ENCODE data around the gene MMP25. TPM values are rescaled to one million over a fixed set of nuclear protein-coding genes. Genes with fewer than 3 reads are reported as not detected.

The MMP25 gene
- total RNA-seq, 1 donor = under 0.01 TPM

DNA sequence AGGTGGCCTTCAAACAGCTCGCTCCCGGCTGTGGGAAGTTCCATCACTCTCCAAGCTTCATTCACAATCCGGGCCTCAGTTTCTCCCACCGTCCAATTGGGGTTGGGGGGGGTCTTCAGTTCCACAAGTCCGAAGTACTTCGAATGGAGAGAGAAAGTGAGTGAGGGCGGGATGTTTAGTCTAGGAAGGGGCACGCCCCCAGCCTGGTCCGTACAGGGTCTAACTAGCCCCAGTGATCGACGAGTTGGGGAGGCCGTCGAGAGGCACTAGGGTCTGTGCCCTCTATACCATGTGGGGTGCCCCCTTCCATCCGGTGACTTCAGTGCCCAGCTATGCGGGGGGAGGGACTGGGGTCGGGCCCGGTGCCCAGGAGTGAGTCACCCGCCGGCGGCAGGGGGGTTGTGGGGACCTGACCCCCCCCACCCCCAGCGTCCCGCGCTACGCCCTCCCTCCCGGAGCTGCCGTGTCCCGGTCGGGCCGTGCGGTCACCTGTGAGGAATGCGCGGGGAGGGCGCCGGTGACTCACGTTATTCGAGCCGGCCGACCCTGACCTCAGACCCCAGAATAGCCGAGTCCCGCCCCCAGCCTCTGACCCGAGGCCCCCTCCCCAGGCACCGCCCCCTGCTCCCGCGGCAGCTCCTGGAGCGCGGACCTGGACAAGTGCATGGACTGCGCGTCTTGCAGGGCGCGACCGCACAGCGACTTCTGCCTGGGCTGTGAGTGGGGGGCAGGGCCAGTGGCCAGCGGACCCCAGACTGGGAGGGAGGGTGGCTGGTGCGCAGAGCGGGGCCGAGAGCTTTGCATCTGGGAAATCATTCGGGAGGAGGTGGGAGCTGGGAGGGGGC is 25.5 kb upstream of the MMP25 start:
- Histone ChIP-seq H3K4me2 (ENCODE audit: insufficient read depth, low read length) (peak overlapping the region; percentile 96), H3K4me1 (ENCODE audit: insufficient read depth, low read length) (peaks cover 20% of the 10 kb centered on the region), H4K20me1 (ENCODE audit: insufficient read depth, low read length) (peaks cover 30% of the 10 kb centered on the region), H3K9me3 (ENCODE audit: low read depth, low read length) (no peaks in the 10 kb centered on the region), H3K27me3 (ENCODE audit: insufficient read depth, low read length) (peaks cover 5% of the 10 kb centered on the region), H3K36me3 (ENCODE audit: insufficient read depth, low read length) (peaks cover 15% of the 10 kb centered on the region), H2AFZ (ENCODE audit: low read length) (no peak overlapping the region), H3K27ac (ENCODE audit: low read depth, low read length) (peak overlapping the region; percentile 98), H3K4me3 (ENCODE audit: insufficient read depth, low read length) (peak overlapping the region; percentile 94), H3K79me2 (ENCODE audit: insufficient read depth, low read length) (no peaks in the 10 kb centered on the region)
- TF ChIP-seq, protein P1, sequence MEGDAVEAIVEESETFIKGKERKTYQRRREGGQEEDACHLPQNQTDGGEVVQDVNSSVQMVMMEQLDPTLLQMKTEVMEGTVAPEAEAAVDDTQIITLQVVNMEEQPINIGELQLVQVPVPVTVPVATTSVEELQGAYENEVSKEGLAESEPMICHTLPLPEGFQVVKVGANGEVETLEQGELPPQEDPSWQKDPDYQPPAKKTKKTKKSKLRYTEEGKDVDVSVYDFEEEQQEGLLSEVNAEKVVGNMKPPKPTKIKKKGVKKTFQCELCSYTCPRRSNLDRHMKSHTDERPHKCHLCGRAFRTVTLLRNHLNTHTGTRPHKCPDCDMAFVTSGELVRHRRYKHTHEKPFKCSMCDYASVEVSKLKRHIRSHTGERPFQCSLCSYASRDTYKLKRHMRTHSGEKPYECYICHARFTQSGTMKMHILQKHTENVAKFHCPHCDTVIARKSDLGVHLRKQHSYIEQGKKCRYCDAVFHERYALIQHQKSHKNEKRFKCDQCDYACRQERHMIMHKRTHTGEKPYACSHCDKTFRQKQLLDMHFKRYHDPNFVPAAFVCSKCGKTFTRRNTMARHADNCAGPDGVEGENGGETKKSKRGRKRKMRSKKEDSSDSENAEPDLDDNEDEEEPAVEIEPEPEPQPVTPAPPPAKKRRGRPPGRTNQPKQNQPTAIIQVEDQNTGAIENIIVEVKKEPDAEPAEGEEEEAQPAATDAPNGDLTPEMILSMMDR (IDR thresholded peaks at IDR 0.05; ENCODE audit: extremely low read depth, low read depth, low read length) = no peak
- peak; percentile 99 for DNase-seq (ENCODE audit: insufficient read length, low spot score, missing footprints)

DNA sequence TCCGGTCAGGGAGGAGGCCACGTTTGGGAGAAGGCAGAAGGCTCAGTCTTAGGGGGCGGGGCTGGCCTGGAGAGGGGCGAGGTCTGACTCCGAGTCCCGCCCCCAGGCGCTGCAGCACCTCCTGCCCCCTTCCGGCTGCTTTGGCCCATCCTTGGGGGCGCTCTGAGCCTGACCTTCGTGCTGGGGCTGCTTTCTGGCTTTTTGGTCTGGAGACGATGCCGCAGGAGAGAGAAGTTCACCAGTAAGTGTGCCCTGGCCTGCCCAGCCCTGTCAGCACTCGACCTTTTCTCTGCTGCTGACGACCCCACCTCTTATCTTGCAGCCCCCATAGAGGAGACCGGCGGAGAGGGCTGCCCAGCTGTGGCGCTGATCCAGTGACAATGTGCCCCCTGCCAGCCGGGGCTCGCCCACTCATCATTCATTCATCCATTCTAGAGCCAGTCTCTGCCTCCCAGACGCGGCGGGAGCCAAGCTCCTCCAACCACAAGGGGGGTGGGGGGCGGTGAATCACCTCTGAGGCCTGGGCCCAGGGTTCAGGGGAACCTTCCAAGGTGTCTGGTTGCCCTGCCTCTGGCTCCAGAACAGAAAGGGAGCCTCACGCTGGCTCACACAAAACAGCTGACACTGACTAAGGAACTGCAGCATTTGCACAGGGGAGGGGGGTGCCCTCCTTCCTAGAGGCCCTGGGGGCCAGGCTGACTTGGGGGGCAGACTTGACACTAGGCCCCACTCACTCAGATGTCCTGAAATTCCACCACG is 24.7 kb upstream of the MMP25 start:
- peak overlapping the region; percentile 98 for H3K27ac ChIP-seq (ENCODE audit: low read depth, low read length)
- peaks cover 32% of the 10 kb centered on the region for H4K20me1 ChIP-seq (ENCODE audit: insufficient read depth, low read length)
- H3K27me3 ChIP-seq (ENCODE audit: insufficient read depth, low read length) = peaks cover 5% of the 10 kb centered on the region
- H3K4me3 ChIP-seq (ENCODE audit: insufficient read depth, low read length) = peak overlapping the region; percentile 94
- peaks cover 23% of the 10 kb centered on the region for H3K36me3 ChIP-seq (ENCODE audit: insufficient read depth, low read length)
- H3K4me2 ChIP-seq (ENCODE audit: insufficient read depth, low read length) = peak overlapping the region; percentile 96
- DNase-seq (ENCODE audit: insufficient read length, low spot score, missing footprints) = peak; percentile 98
- H3K9me3 ChIP-seq (ENCODE audit: low read depth, low read length) = no peaks in the 10 kb centered on the region
- H3K79me2 ChIP-seq (ENCODE audit: insufficient read depth, low read length) = no peaks in the 10 kb centered on the region
- peaks cover 20% of the 10 kb centered on the region for H3K4me1 ChIP-seq (ENCODE audit: insufficient read depth, low read length)
- no peak overlapping the region for H2AFZ ChIP-seq (ENCODE audit: low read length)
- TF ChIP-seq, protein P1 (IDR thresholded peaks at IDR 0.05; ENCODE audit: extremely low read depth, low read depth, low read length) = peak; percentile 28

DNA sequence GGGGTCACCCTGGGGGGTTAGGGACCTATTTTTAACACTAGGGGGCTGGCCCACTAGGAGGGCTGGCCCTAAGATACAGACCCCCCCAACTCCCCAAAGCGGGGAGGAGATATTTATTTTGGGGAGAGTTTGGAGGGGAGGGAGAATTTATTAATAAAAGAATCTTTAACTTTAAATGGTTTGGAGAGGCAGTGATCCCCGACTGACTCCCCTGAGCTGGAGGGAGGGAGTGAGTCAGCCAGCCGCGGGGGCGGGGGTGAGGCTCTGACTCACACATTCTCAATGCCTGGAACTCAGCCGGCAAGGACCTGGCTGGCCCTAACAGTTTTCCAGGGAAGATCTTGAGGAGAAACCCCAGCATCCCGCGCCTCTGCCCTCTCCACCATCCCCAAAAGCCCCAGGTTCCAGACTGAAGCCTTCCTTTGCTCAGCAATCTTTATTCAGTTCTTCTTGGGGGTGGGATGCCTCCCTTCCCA is 24.1 kb upstream of the MMP25 start:
- Histone ChIP-seq H3K4me3 (ENCODE audit: insufficient read depth, low read length) (peak overlapping the region; percentile 94), H3K27me3 (ENCODE audit: insufficient read depth, low read length) (peaks cover 5% of the 10 kb centered on the region), H2AFZ (ENCODE audit: low read length) (no peak overlapping the region), H3K27ac (ENCODE audit: low read depth, low read length) (peak overlapping the region; percentile 98), H4K20me1 (ENCODE audit: insufficient read depth, low read length) (peaks cover 32% of the 10 kb centered on the region), H3K79me2 (ENCODE audit: insufficient read depth, low read length) (no peaks in the 10 kb centered on the region), H3K4me1 (ENCODE audit: insufficient read depth, low read length) (peaks cover 20% of the 10 kb centered on the region), H3K4me2 (ENCODE audit: insufficient read depth, low read length) (peak overlapping the region; percentile 96), H3K36me3 (ENCODE audit: insufficient read depth, low read length) (peaks cover 24% of the 10 kb centered on the region), H3K9me3 (ENCODE audit: low read depth, low read length) (no peaks in the 10 kb centered on the region)
- TF ChIP-seq, protein P1 (IDR thresholded peaks at IDR 0.05; ENCODE audit: extremely low read depth, low read depth, low read length) = no peak
- DNase-seq (ENCODE audit: insufficient read length, low spot score, missing footprints) = peak; percentile 98
